ENCODE measurements around the gene RAB8A.

- TF ChIP-seq CTCF (IDR thresholded peaks at IDR 0.05) (no peak), EZH2 (IDR thresholded peaks at IDR 0.05) (no peak)
Measured at GRCh38 chr19:16069813-16070365, 41.8 kb upstream of the RAB8A start.
